Panc1 (cell line): ENCODE measurements around the gene TRIM14. TPM values are rescaled to one million over a fixed set of nuclear protein-coding genes. Genes with fewer than 3 reads are reported as not detected.

Source experiments
- ATAC-seq: fragments of 200-7000 bp; cut with Tn5 transposase; 2 replicates; pipeline ENCODE4 v1.9.1; 2020; ENCODE audit warnings: mild to moderate bottlenecking, moderate library complexity
- BruUV-seq: library from RNA; stranded (reverse); fragments of 400-500 nt; replicated peaks from 2 replicates; lab custom pipeline; 2021; lab: Mats Ljungman, UMichigan
- CTCF ChIA-PET: fragments of 300-600 bp; sonication (Branson Sonifier 250); formaldehyde crosslinking; loops from one replicate; lab custom pipeline; 2022; ENCODE audit warnings: antibody characterized with exemption; lab: Charles Lee
- POLR2A ChIA-PET: fragments of 300-600 bp; sonication (Branson Sonifier 250); formaldehyde crosslinking; loops from one replicate; lab custom pipeline; 2022; ENCODE audit warnings: antibody characterized with exemption; lab: Charles Lee
- DNase-seq: peaks from one replicate; pipeline ENCODE4 v3.0.0-alpha.2; 2010; ENCODE audit warnings: low read depth, low spot score
- H3K27ac ChIP-seq: 2 replicates; pipeline ENCODE4 v1.5.1; 2011; ENCODE audit warnings: mild to moderate bottlenecking, low read length, inconsistent platforms
- H3K27me3 ChIP-seq: fragments of 200-500 bp; sonication (Bioruptor generic); 2 replicates; pipeline ENCODE4 v1.6.0; 2014; ENCODE audit warnings: low read length, inconsistent platforms; ENCODE audit not compliant: control insufficient read depth, insufficient read depth
- H3K36me3 ChIP-seq: fragments of 200-500 bp; sonication (Bioruptor generic); 2 replicates; pipeline ENCODE4 v1.5.1; 2014; ENCODE audit warnings: inconsistent platforms, mild to moderate bottlenecking, low read length, moderate library complexity; ENCODE audit not compliant: control insufficient read depth, insufficient read depth
- H3K4me1 ChIP-seq: 2 replicates; pipeline ENCODE4 v1.5.1; 2011; ENCODE audit warnings: inconsistent platforms, mild to moderate bottlenecking, low read length, moderate library complexity; ENCODE audit not compliant: control insufficient read depth, insufficient read depth
- H3K4me3 ChIP-seq, 2 experiments: 2 replicates each; pipeline ENCODE4 v1.5.1; 2011 to 2012; ENCODE audit warnings: low read depth in 2 of 2, low read length in 2 of 2, mild to moderate bottlenecking in 2 of 2, inconsistent platforms in 1 of 2, moderate library complexity in 1 of 2
- H3K9me3 ChIP-seq: fragments of 200-500 bp; sonication (Bioruptor generic); 2 replicates; pipeline ENCODE4 v1.5.1; 2014; ENCODE audit warnings: low read depth, mild to moderate bottlenecking, inconsistent platforms, low read length, moderate library complexity; ENCODE audit not compliant: control insufficient read depth, insufficient read depth
- CTCF ChIP-seq: fragments of 450-650 bp; IDR thresholded peaks from 2 replicates; pipeline ENCODE4 v1.5.1; 2017; ENCODE audit warnings: mild to moderate bottlenecking
- POLR2AphosphoS5 ChIP-seq: IDR thresholded peaks from 2 replicates; pipeline ENCODE4 v1.6.1; 2012; ENCODE audit warnings: mild to moderate bottlenecking, low read depth, low read length, moderate library complexity
- REST ChIP-seq, 2 experiments: IDR thresholded peaks; 2 replicates each; pipeline ENCODE4 v1.6.1; 2011 to 2012; ENCODE audit warnings: low read depth in 2 of 2, control low read depth in 1 of 2, low read length in 1 of 2, mild to moderate bottlenecking in 1 of 2, moderate library complexity in 1 of 2; ENCODE audit not compliant: insufficient read depth in 1 of 2
- SIN3A ChIP-seq: IDR thresholded peaks from 2 replicates; pipeline ENCODE4 v1.6.1; 2012; ENCODE audit warnings: low read depth, mild to moderate bottlenecking, low read length, moderate library complexity, borderline replicate concordance; ENCODE audit not compliant: insufficient read depth
- TCF7L2 ChIP-seq: IDR thresholded peaks from 2 replicates; pipeline ENCODE4 v1.6.1; 2011; ENCODE audit warnings: mild to moderate bottlenecking, low read depth, low read length, inconsistent platforms
- in situ Hi-C: cut with HindIII; loops from 2 replicates; pipeline ENCODE4 v1.10.0; 2016; ENCODE audit warnings: low sequenced_read_pairs, low pct_unique_long_range_greater_than_20kb
- intact Hi-C: fragments of 100-400 bp; cut with micrococcal nuclease; formaldehyde crosslinking; loops from one replicate; pipeline ENCODE4 v1.10.0; 2022; ENCODE audit not compliant: unreplicated experiment
- total RNA-seq: library from RNA; stranded (reverse); gene quantifications from one replicate; pipeline ENCODE4 v1.2.1, GENCODE V29; 2021; ENCODE audit not compliant: unreplicated experiment

Gene TRIM14
- total RNA-seq, 1 experiment from 2014 or later: 9.7 TPM

- Histone ChIP-seq H3K27me3 (no peaks in the 10 kb centered on the region), H3K4me1 (0 out of 2 replicates have a peak, but pooled peaks cover 3% of the 10 kb centered on the region), H3K27ac (no peak overlapping the region), H3K4me3 (no peak overlapping the region), H3K36me3 (no peaks in the 10 kb centered on the region), H3K9me3 (no peaks in the 10 kb centered on the region)
- in situ Hi-C loops (no loop called here), intact Hi-C loops (no loop called here)
- no TSS peak for BruUV-seq
- no peak for ATAC-seq
- CTCF ChIA-PET: no interaction called here
- POLR2A ChIA-PET: no interaction called here
- no peak for DNase-seq
- TF ChIP-seq POLR2AphosphoS5: no peak
- TF ChIP-seq SIN3A: no peak
- no peak for TF ChIP-seq CTCF
- TF ChIP-seq REST (IDR thresholded peaks at IDR 0.05; ENCODE audit: insufficient read depth in 1 of 2, low read depth in 2 of 2, low read length in 1 of 2): no peak
- no peak for TF ChIP-seq TCF7L2
Observed at GRCh38 chr9:98164912-98165311, 45.9 kb upstream of the TRIM14 start.

- BruUV-seq: no TSS peak
- in situ Hi-C loops (no loop called here), intact Hi-C loops (no loop called here)
- ATAC-seq (no peak), DNase-seq (no peak)
- no peaks in the 10 kb centered on the region for H3K36me3 ChIP-seq
- TF ChIP-seq REST (IDR thresholded peaks at IDR 0.05; ENCODE audit: insufficient read depth in 1 of 2, low read depth in 2 of 2, low read length in 1 of 2) (no peak), CTCF (no peak), TCF7L2 (no peak), SIN3A (no peak)
- POLR2A ChIA-PET: no interaction called here
- H3K4me1 ChIP-seq: 0 out of 2 replicates have a peak, but pooled peaks cover 6% of the 10 kb centered on the region
- no peak overlapping the region for H3K4me3 ChIP-seq
- CTCF ChIA-PET: no interaction called here
- no peaks in the 10 kb centered on the region for H3K27me3 ChIP-seq
- no peak overlapping the region for H3K27ac ChIP-seq
- no peaks in the 10 kb centered on the region for H3K9me3 ChIP-seq
Observed at GRCh38 chr9:98162613-98163012, 43.6 kb upstream of the TRIM14 start.
